K562 (cell line): Measurements from ENCODE around the gene MUC5AC. TPM values are rescaled to one million over a fixed set of nuclear protein-coding genes. Genes with fewer than 3 reads are reported as not detected.

Experiments
- ELF4 ChIP-seq: fragments of 450-650 bp; formaldehyde crosslinking; IDR thresholded peaks from 2 replicates; pipeline ENCODE4 v1.4.0; 2022; ENCODE audit warnings: missing genetic modification characterization
- FIP1L1 ChIP-seq: fragments of 200-400 bp; formaldehyde crosslinking; IDR thresholded peaks from 2 replicates; pipeline ENCODE4 v1.6.1; 2018; ENCODE audit warnings: mild to moderate bottlenecking, low read depth, low read length; ENCODE audit not compliant: poor library complexity, severe bottlenecking
- FOXP1 ChIP-seq: sonication (generic); formaldehyde crosslinking; IDR thresholded peaks from 2 replicates; pipeline ENCODE4 v1.8.0; 2022; ENCODE audit warnings: mild to moderate bottlenecking, missing genetic modification reagents
- GATAD2B ChIP-seq: fragments of 450-650 bp; IDR thresholded peaks from 2 replicates; pipeline ENCODE4 v1.6.1; 2017; ENCODE audit warnings: mild to moderate bottlenecking, borderline replicate concordance
- PCBP1 ChIP-seq: fragments of 200-400 bp; formaldehyde crosslinking; IDR thresholded peaks from 2 replicates; pipeline ENCODE4 v1.6.1; 2018; ENCODE audit warnings: mild to moderate bottlenecking, low read depth, low read length; ENCODE audit not compliant: poor library complexity, severe bottlenecking
- SP1 ChIP-seq: sonication (generic); formaldehyde crosslinking; IDR thresholded peaks from 2 replicates; pipeline ENCODE4 v1.8.1; 2022; ENCODE audit warnings: mild to moderate bottlenecking, missing genetic modification reagents
- SREBF2 ChIP-seq: sonication (generic); formaldehyde crosslinking; IDR thresholded peaks from 2 replicates; pipeline ENCODE4 v1.4.0; 2020; ENCODE audit warnings: mild to moderate bottlenecking, missing genetic modification reagents
- ZNF318 ChIP-seq, 2 experiments: fragments of 450-650 bp; IDR thresholded peaks; 2 replicates each; pipeline ENCODE4 v1.6.1; 2016; ENCODE audit warnings: mild to moderate bottlenecking in 2 of 2, borderline replicate concordance in 1 of 2, low read depth in 1 of 2, moderate library complexity in 1 of 2
- ZNF444 ChIP-seq: fragments of 250-450 bp; sonication (Bioruptor Pico); IDR thresholded peaks from 2 replicates; pipeline ENCODE4 v1.4.0; 2020; ENCODE audit warnings: mild to moderate bottlenecking, moderate library complexity
- polyA plus RNA-seq, 8 experiments: library from polyadenylated mRNA; depleted of rRNA in 4 of 8; stranded (reverse) in 5 of 8; unstranded in 3 of 8; fragments of >200 nt; fragmentation: Nextera tagmentation in 2 of 8; fragmentation: Illumina TruSeq in 1 of 8; extraction: Ambion mirVana in 2 of 8; extraction: Trizol in 1 of 8; gene quantifications; 2 replicates each; pipeline versions ENCODE4 v1.2.1 to v1.2.3, GENCODE V29; 2011 to 2014; ENCODE audit warnings: inconsistent platforms in 1 of 8, missing spikeins in 1 of 8
- total RNA-seq, 7 experiments: library from RNA; depleted of rRNA in 6 of 7; stranded (reverse); fragments of >200 nt in 6 of 7; fragmentation: Illumina TruSeq in 2 of 7; extraction: Trizol in 2 of 7; gene quantifications; 2 replicates each; pipeline versions ENCODE4 v1.2.1 to v1.2.3, GENCODE V29; 2011 to 2021; ENCODE audit warnings: low replicate concordance in 1 of 7

Gene MUC5AC
- total and polyA plus RNA-seq, 9 of the 15 experiments (the other 6 are each of a cell fraction or from before 2014, with no cell fraction given) = not detected

GRCh38 chr11:1201395-1202153 is 43.8 kb downstream of the MUC5AC start (continued):
- TF ChIP-seq SREBF2 (no peak), ELF4 (0 out of 2 replicates have a peak, but pooled peaks have one; percentile 10), FOXP1 (CRISPR knock-in tag) (no peak), GATAD2B (no peak), FIP1L1 (no peak), ZNF444 (no peak), SP1 (0 out of 2 replicates have a peak, but pooled peaks have one; percentile 29), PCBP1 (no peak), ZNF318 (IDR thresholded peaks at IDR 0.05; ENCODE audit: borderline replicate concordance in 1 of 2, low read depth in 1 of 2) (peak in 1 of 2 experiments; percentile 81; a peak in 1 of 4 replicates)
- TF ChIP-seq, all 486 proteins: peak for 9
